Osteocyte (in vitro differentiated cells): ENCODE results near the gene PREX1. TPM values are rescaled to one million over a fixed set of nuclear protein-coding genes. Genes with fewer than 3 reads are reported as not detected.
"Not testable (repeated sequence)": the region's sequence is repeated elsewhere in the genome, so short reads cannot be mapped to it uniquely, and the experiment has no call there.

ENCODE experiments used
- DNase-seq: peaks from one replicate; pipeline ENCODE4 v3.0.0; 2021; ENCODE audit warnings: mixed read lengths; ENCODE audit not compliant: unreplicated experiment; ENCODE audit errors: extremely low spot score
- H3K27ac Mint-ChIP-seq: one replicate; pipeline ENCODE4 v1.8.0; 2021; ENCODE audit warnings: mild to moderate bottlenecking, mixed read lengths; ENCODE audit not compliant: unreplicated experiment
- H3K27me3 Mint-ChIP-seq: one replicate; pipeline ENCODE4 v1.8.0; 2021; ENCODE audit warnings: mixed read lengths; ENCODE audit not compliant: unreplicated experiment
- H3K36me3 Mint-ChIP-seq: one replicate; pipeline ENCODE4 v1.8.0; 2021; ENCODE audit warnings: mixed read lengths; ENCODE audit not compliant: unreplicated experiment
- H3K4me1 Mint-ChIP-seq: one replicate; pipeline ENCODE4 v1.8.0; 2021; ENCODE audit warnings: mixed read lengths; ENCODE audit not compliant: unreplicated experiment
- H3K4me3 Mint-ChIP-seq: one replicate; pipeline ENCODE4 v1.8.0; 2021; ENCODE audit warnings: mild to moderate bottlenecking, moderate library complexity, mixed read lengths; ENCODE audit not compliant: unreplicated experiment
- H3K9me3 Mint-ChIP-seq: one replicate; pipeline ENCODE4 v1.8.0; 2021; ENCODE audit warnings: mixed read lengths; ENCODE audit not compliant: unreplicated experiment
- total RNA-seq: library from RNA; stranded (reverse); gene quantifications from 2 replicates; pipeline ENCODE4 v1.2.1, GENCODE V29; 2021
- TF ChIP-seq, protein P1 (sequence below): fragments of 200-600 bp; sonication (generic); IDR thresholded peaks from 2 replicates; pipeline ENCODE4 v1.5.0; 2021; ENCODE audit warnings: antibody characterized with exemption, mild to moderate bottlenecking, moderate library complexity

PREX1 gene
- total RNA-seq, 1 donor from 2014 or later = 24.2 TPM

GRCh38 chr20:48777005-48777404 lies 50.8 kb downstream of the PREX1 start:
- no peaks in the 10 kb centered on the region for H3K27me3 Mint-ChIP-seq
- H3K4me1 Mint-ChIP-seq = peaks cover 3% of the 10 kb centered on the region
- H3K36me3 Mint-ChIP-seq = peaks cover 9% of the 10 kb centered on the region
- peaks cover 10% of the 10 kb centered on the region for H3K9me3 Mint-ChIP-seq
- H3K27ac Mint-ChIP-seq = no peak overlapping the region
- H3K4me3 Mint-ChIP-seq = no peak overlapping the region
- TF ChIP-seq, protein P1, sequence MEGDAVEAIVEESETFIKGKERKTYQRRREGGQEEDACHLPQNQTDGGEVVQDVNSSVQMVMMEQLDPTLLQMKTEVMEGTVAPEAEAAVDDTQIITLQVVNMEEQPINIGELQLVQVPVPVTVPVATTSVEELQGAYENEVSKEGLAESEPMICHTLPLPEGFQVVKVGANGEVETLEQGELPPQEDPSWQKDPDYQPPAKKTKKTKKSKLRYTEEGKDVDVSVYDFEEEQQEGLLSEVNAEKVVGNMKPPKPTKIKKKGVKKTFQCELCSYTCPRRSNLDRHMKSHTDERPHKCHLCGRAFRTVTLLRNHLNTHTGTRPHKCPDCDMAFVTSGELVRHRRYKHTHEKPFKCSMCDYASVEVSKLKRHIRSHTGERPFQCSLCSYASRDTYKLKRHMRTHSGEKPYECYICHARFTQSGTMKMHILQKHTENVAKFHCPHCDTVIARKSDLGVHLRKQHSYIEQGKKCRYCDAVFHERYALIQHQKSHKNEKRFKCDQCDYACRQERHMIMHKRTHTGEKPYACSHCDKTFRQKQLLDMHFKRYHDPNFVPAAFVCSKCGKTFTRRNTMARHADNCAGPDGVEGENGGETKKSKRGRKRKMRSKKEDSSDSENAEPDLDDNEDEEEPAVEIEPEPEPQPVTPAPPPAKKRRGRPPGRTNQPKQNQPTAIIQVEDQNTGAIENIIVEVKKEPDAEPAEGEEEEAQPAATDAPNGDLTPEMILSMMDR = no peak
- no peak for DNase-seq

DNA sequence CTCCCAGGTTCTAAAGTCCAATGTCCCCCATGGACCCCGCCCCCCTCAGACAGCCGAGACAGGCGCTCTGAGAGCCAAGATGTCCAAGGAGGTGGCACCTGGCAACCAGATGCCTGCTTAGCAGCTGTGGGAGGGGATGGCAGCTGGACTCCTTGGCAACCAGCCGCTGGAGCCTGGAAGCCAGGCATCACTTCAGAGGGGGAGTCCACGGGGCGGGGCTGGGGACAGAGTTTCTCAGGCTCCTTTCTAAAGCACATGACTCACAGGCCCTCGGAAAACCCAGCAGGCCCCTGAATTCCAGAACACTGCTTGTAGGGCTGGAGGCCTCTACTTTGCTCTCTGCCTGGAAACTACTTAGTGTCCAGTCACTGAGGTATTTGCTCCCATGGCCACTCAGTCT lies 51.5 kb downstream of the PREX1 start:
- Mint-ChIP-seq H3K4me1 (peaks cover 3% of the 10 kb centered on the region), H3K36me3 (peaks cover 9% of the 10 kb centered on the region), H3K4me3 (no peak overlapping the region), H3K27ac (peak overlapping the region; percentile 57), H3K9me3 (peaks cover 10% of the 10 kb centered on the region), H3K27me3 (no peaks in the 10 kb centered on the region)
- TF ChIP-seq, protein P1 = no peak
- DNase-seq = no peak

DNA sequence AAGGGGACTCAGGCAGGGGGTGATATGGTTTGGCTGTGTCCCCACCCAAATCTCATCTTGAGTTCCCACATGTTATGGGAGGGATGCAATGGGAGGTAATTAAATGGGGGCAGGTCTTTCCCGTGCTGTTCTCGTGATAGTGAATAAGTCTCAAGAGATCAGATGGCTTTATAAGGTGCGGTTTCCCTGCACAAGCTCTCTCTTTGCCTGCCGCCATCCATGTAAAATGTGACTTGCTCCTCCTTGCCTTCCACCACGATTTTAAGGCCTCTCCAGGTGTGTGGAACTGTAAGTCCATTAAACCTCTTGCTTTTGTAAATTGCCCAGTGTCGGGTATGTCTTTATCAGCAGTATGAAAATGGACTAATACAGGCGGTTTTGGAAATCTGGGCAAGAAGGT lies 52.3 kb downstream of the PREX1 start:
- H3K4me3 Mint-ChIP-seq, DNase-seq, H3K27me3 Mint-ChIP-seq, H3K4me1 Mint-ChIP-seq, H3K27ac Mint-ChIP-seq, H3K36me3 Mint-ChIP-seq: not testable (repeated sequence)
- H3K9me3 Mint-ChIP-seq = peaks cover 10% of the 10 kb centered on the region

DNA sequence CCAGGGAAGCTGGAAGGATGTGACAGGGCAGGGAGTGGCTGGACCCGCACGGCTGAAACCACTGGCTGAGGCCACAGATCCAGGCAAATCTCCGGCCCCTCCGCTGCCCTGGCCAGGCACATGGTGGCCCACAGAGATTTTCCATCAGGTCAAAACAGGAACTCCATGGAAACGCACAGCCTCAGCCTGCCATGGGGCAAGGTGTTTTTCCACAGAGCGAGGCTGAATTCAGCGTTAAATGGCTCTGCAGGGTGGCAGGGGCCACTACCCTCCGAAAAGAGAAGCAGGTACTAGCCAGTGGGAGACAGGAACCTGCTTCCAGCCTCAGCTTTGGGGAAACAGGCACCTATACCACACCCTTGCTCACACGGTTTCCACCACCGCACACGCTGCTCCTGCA lies 53.1 kb downstream of the PREX1 start:
- Mint-ChIP-seq H3K9me3 (peaks cover 9% of the 10 kb centered on the region), H3K4me3 (no peak overlapping the region), H3K4me1 (peaks cover 3% of the 10 kb centered on the region), H3K27ac (no peak overlapping the region), H3K27me3 (no peaks in the 10 kb centered on the region), H3K36me3 (peaks cover 8% of the 10 kb centered on the region)
- no peak for DNase-seq
- TF ChIP-seq, protein P1 = no peak

- Mint-ChIP-seq H3K4me3 (no peak overlapping the region), H3K27ac (no peak overlapping the region), H3K4me1 (peaks cover 3% of the 10 kb centered on the region), H3K36me3 (peaks cover 2% of the 10 kb centered on the region), H3K27me3 (no peaks in the 10 kb centered on the region), H3K9me3 (peaks cover 4% of the 10 kb centered on the region)
- DNase-seq = no peak
- TF ChIP-seq, protein P1 = no peak
Observed at GRCh38 chr20:48773837-48774418, 53.9 kb downstream of the PREX1 start.
